ENCODE results near the gene GEN1. TPM values are rescaled to one million over a fixed set of nuclear protein-coding genes. Genes with fewer than 3 reads are reported as not detected.
A peak's percentile ranks its signal among the peaks of the same experiment; 100 is the strongest.

GEN1 gene
- polyA plus RNA-seq, 1 experiment = 7.5 TPM

DNA sequence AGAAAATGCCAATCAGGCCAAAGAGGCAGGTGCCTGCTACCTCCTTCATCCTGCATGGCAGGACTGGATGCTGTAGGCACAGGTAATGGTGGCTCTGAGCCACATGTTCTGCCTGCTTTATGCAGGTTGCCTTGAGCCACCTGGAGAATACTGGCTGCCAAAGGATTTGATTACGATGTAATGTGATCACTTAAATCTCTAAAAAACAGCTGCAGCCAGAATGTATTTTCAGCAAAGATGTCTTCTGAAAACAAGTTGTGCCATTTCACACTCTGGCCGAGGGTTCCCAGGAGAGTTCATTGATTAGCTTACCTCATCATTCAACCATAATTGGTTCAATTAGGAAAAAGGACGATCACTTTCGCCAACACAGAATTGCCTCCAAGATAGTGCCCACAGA, 44.4 kb downstream of the GEN1 start:
- CTCF ChIA-PET = no interaction called here

DNA sequence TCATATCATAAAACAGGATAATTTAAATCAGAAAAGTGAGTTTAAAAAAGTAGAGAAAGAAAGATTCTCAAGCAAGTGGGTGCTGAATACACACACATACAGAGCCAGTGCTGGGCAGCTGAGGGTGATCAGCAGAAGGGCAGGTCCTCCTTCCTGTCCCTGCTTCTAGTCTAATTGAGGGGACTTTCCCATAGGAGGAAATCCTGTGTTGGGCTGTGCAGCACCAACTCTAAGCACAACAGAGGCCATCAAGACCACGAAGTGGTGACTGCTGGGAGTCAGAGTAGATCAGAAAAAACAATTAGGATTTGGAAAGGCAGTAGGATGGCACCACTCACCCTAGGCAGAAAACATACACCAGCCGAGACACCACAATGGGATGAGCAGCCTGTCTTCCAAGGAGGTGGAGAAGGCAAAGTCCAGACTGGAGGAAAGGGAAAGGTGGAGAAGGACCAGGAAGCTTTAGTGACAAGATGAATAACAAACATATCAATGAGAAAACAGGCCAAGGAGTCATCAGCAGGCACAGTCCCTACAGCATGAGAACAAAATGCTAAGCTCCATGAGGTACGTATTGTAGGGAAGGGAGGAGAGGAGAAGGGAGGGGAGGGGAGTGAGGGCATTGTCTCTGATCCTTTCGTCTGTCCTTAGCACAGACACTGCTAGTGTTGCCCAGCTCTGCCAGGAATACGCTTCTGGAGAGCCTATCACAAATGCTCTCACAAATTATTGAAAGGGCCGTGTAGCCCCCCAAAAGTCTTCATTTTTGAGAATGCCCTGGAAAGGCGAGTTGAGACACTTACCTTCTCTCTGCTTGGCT, 45.6 kb downstream of the GEN1 start:
- no peak overlapping the region for H3K4me3 ChIP-seq (ENCODE audit: low read depth, low read length)
- no peaks in the 10 kb centered on the region for H3K9me3 ChIP-seq (ENCODE audit: control insufficient read depth, insufficient read depth, low read length)
- DNase-seq (ENCODE audit: low read depth, low spot score) = no peak
- ChIA-PET POLR2A (no interaction called here), CTCF (no interaction called here)
- H3K27ac ChIP-seq (ENCODE audit: low read depth, low read length) = peak overlapping the region; percentile 21
- TF ChIP-seq, protein P1, sequence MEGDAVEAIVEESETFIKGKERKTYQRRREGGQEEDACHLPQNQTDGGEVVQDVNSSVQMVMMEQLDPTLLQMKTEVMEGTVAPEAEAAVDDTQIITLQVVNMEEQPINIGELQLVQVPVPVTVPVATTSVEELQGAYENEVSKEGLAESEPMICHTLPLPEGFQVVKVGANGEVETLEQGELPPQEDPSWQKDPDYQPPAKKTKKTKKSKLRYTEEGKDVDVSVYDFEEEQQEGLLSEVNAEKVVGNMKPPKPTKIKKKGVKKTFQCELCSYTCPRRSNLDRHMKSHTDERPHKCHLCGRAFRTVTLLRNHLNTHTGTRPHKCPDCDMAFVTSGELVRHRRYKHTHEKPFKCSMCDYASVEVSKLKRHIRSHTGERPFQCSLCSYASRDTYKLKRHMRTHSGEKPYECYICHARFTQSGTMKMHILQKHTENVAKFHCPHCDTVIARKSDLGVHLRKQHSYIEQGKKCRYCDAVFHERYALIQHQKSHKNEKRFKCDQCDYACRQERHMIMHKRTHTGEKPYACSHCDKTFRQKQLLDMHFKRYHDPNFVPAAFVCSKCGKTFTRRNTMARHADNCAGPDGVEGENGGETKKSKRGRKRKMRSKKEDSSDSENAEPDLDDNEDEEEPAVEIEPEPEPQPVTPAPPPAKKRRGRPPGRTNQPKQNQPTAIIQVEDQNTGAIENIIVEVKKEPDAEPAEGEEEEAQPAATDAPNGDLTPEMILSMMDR (IDR thresholded peaks at IDR 0.05; ENCODE audit: low read depth, low read length) = no peak
- H3K27me3 ChIP-seq (ENCODE audit: control insufficient read depth, insufficient read depth, low read length) = peaks cover 13% of the 10 kb centered on the region

More for the DNA sequence above, 44.4 kb downstream of the GEN1 start:
- no peaks in the 10 kb centered on the region for H3K9me3 ChIP-seq (ENCODE audit: control insufficient read depth, insufficient read depth, low read length)
- POLR2A ChIA-PET = no interaction called here
- DNase-seq (ENCODE audit: low read depth, low spot score) = no peak
- TF ChIP-seq, protein P1 (IDR thresholded peaks at IDR 0.05; ENCODE audit: low read depth, low read length) = no peak
- H3K27me3 ChIP-seq (ENCODE audit: control insufficient read depth, insufficient read depth, low read length) = peaks cover 11% of the 10 kb centered on the region
- H3K27ac ChIP-seq (ENCODE audit: low read depth, low read length) = no peak overlapping the region
- H3K4me3 ChIP-seq (ENCODE audit: low read depth, low read length) = no peak overlapping the region

DNA sequence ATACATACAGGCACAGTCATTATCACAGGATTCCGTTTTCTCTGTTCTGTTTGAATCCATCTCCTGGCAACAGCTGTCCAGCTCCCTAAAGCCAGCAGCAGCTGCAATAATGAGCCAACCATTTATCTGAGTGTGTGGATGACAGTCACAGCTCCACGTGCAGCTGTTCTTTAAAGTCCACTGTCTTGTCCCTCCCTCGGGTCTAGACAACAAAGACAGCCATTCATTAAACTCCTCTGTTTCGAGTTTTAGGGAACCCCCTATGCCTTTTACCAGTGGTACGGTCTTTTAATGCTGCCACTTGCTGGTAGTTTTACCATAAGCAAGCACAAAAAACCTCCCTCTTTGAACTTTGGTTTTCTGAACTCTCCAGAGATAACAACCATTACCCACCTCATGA, 46.3 kb downstream of the GEN1 start:
- POLR2A ChIA-PET = no interaction called here
- no peak overlapping the region for H3K27ac ChIP-seq (ENCODE audit: low read depth, low read length)

DNA sequence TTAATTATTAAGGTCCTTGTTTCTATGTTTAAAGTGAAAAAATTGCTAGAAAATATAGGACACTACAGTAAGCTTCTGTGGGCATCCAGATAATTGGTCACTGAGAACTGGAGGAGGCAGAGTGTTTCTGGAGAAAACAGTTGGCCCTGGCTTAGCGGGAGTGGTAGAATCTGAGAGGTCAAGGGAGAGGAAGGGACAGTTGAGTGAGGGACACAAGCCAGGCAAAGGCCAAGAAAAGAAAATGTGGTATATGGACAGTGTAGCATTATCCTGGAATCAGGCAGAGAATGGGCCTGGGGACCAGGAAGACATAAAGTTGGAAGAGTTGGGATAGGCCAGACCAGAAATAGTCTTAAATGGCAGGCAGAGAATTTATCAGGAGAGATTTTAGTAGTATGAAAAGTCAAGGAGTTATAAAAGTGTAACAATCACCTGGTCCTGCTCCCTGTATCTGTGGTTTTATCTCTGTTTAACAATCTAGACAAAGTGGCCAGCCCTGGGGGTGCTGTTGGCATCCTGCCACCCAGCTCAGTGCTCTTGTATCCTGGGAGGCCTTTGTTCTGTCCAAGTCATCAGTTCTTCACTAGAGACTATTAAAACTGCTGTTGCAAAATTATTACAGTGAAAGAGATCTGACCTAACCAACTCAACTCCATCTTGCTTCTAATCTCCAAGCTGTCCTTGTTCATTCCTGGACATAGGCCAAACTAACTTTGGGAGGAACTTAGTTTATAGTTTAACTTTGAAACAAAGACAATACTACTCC, 46.9 kb downstream of the GEN1 start:
- H3K27me3 ChIP-seq (ENCODE audit: control insufficient read depth, insufficient read depth, low read length) = peaks cover 16% of the 10 kb centered on the region
- no peak overlapping the region for H3K4me3 ChIP-seq (ENCODE audit: low read depth, low read length)
- ChIA-PET POLR2A (no interaction called here), CTCF (no interaction called here)
- H3K9me3 ChIP-seq (ENCODE audit: control insufficient read depth, insufficient read depth, low read length) = no peaks in the 10 kb centered on the region
- TF ChIP-seq, protein P1 (IDR thresholded peaks at IDR 0.05; ENCODE audit: low read depth, low read length) = no peak
- DNase-seq (ENCODE audit: low read depth, low spot score) = no peak
- no peak overlapping the region for H3K27ac ChIP-seq (ENCODE audit: low read depth, low read length)

More for the DNA sequence above, 46.3 kb downstream of the GEN1 start:
- no peak for DNase-seq (ENCODE audit: low read depth, low spot score)
- H3K9me3 ChIP-seq (ENCODE audit: control insufficient read depth, insufficient read depth, low read length) = no peaks in the 10 kb centered on the region
- peaks cover 13% of the 10 kb centered on the region for H3K27me3 ChIP-seq (ENCODE audit: control insufficient read depth, insufficient read depth, low read length)
- TF ChIP-seq, protein P1 (IDR thresholded peaks at IDR 0.05; ENCODE audit: low read depth, low read length) = no peak
- H3K4me3 ChIP-seq (ENCODE audit: low read depth, low read length) = no peak overlapping the region
- CTCF ChIA-PET = no interaction called here

DNA sequence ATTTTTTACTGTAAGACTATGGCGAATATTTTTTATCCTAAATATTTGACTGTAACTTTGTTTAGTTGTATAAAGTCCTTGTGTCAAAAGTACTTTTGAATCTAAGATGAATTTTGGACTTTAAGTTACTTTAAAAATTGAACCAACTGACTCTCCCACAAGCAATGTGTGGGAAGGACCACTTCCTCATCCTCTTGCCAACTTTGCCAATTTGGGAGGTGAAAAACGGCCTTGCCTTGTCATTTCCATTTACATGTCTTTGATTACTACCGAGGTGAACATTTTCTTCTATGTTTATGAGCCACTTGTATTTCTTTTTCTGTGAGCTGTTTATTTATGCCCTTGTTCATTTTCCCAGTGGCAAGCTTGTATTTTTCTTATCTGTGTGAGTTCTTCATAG, 49.6 kb downstream of the GEN1 start:
- CTCF ChIA-PET = interaction anchor here (1.2 kb wide), 1 partner anchor 346 kb away, joined by 3 read pairs; no protein-coding TSS in a partner anchor
- peaks cover 20% of the 10 kb centered on the region for H3K27me3 ChIP-seq (ENCODE audit: control insufficient read depth, insufficient read depth, low read length)

More for the DNA sequence above, 49.6 kb downstream of the GEN1 start:
- H3K4me3 ChIP-seq (ENCODE audit: low read depth, low read length) = no peak overlapping the region
- TF ChIP-seq, protein P1 (IDR thresholded peaks at IDR 0.05; ENCODE audit: low read depth, low read length) = no peak
- H3K9me3 ChIP-seq (ENCODE audit: control insufficient read depth, insufficient read depth, low read length) = no peaks in the 10 kb centered on the region
- H3K27ac ChIP-seq (ENCODE audit: low read depth, low read length) = no peak overlapping the region
- POLR2A ChIA-PET = no interaction called here
- no peak for DNase-seq (ENCODE audit: low read depth, low spot score)
